Cerebellar nuclear complex (tissue), 1 donor: ENCODE measurements around the gene SUPT20HL2.
"Not testable (repeated sequence)": the region's sequence is repeated elsewhere in the genome, so short reads cannot be mapped to it uniquely, and the experiment has no call there.

Experiments used
- DNase-seq, 2 experiments: peaks; one replicate each; lab custom pipeline; 2025; lab: John Stamatoyannopoulos, UW

SUPT20HL2 gene

DNA sequence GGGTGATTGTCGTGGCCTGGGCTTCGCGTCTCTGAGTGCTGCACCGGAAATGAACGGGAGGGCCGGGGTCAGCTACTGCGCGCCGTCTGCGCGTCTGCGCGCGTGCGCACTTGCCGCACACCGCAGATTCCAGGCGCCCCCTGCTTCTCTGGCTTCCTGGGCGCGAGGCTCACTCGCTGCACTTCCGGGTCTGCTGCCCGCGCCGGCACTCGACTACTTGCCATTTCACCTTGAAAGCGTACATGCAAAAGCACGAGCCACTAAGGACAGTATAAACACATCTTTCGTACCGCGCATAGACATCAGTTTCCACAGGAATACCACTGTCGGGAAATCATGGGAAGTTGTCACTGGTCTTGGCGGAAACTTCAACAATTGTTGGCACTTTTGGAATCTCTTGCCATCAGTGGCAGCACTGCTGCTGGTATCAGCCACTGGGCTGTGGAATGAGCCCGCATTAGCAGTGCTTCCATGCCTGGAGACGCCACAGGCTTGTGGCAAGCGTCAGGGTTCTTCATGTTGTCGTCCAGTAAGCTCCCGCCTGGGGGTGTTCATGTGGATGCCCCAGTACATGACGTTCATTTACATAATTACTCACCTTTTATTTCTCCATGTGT lies at the start of gene SUPT20HL2:
TSS of gene SUPT20HL2 (minus strand) at position 51 of the 617 bp plus-strand sequence. CDS start 754 bp downstream, outside the sequence.
- no peak for DNase-seq

DNA sequence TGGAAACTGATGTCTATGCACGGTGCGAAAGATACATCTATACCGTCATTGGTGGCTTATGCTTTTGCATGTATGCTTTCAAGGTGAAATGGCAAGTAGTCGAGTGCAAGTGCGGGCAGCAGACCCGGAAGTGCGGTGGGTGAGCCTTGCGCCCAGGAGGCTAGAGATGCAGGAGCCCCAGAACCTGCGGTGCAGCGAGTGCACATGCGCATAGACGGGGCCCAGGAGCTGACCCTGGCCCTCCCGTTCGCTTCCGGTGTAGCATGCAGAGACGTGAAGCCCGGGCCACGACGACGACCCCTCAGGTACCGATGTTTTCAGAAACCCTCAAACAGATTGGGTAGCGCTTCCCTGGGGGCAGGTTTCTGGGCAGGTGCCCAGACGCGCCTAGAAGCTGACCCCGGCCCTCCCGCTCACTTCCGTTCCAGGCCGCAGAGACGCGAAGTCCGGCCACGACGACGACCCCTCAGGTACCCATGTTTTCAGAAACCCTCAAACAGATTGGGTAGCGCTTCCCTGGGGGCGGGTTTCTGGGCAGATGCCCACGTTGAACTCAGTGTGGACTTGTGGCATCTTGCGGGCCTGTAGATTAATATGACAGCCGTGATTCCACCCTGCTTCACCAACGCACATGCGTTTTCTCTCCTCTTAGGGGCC lies 48.3 kb upstream of the SUPT20HL2 start:
- DNase-seq = not testable (repeated sequence)

DNA sequence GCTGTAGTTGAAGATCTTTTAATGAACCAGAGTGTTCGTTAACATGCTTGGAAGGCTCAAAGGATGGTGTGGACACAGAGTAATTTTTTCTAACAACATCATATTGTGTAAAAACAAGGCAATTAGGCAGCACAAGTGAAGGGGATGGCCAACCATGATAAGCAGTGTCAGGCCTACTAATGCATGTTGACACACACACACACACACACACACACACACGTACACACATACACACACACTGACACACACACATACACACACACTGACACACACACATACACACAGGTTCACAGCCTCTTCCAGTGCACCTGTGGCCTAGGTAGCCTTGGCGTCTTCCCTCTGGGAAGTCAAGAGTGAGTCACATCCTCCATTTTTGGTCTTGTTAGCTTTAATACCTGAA lies 46.4 kb upstream of the SUPT20HL2 start, which contains the start of gene SUPT20HL1:
TSS of gene SUPT20HL1 (plus strand) at position 368 of the 400 bp plus-strand sequence. CDS start 2,122 bp downstream, outside the sequence.
- DNase-seq = no peak

DNA sequence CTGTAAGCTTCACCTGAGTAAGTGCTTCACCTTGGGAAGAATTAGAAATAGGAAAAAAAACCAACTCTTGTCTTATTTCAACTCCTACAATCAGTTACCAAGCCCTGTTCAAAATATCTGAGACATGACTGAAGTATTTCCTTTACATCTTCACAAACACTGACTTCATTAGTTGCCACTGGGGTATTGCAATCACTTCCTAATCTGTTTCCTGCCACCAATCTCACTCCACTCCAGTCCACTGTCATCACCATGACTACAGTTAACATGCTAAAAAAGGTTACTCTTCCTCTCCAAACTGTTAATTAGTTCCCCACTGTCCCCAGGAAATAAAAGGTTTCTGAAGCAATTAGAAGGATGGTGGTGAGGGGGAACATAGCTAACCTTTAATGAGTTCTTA lies 43.2 kb upstream of the SUPT20HL2 start:
- DNase-seq = no peak

DNA sequence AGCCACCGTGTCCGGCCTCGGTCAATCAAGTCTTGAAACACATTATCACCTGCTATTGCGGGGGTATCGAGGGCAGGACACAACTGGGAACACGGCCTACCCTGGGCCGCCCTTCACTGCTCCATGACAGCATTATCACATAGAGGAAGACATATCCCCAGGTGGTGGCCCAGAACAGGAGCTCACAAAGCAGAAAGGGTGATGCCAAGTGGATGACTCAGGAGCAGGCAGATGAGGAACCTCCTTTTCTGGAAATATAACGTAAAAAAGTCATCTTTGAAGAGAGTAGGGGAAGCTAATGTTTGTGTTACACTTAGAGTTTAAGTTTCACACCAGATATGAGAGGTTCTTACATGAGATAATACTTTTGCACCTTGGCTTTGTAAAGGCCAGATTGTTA lies 41.2 kb upstream of the SUPT20HL2 start:
- no peak for DNase-seq

DNA sequence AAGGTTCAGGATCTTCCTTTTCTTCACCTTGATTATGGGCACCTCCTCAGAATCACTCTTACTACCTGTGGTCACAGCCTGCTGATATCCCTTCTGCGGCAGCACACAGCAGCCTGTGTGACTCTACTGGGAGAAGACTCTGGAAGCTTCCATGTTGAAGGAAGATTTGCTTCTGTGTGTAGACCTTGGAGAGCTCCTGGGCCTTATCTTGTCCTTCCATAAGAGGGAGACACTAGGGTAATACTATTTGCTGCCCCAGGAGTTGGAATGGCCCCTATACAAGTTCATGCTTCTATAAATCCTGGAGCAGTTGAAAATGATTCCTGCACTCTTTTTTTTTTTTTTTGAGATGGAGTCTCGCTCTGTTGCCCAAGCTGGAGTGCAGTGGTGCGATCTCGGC lies 36.3 kb upstream of the SUPT20HL2 start:
- no peak for DNase-seq

DNA sequence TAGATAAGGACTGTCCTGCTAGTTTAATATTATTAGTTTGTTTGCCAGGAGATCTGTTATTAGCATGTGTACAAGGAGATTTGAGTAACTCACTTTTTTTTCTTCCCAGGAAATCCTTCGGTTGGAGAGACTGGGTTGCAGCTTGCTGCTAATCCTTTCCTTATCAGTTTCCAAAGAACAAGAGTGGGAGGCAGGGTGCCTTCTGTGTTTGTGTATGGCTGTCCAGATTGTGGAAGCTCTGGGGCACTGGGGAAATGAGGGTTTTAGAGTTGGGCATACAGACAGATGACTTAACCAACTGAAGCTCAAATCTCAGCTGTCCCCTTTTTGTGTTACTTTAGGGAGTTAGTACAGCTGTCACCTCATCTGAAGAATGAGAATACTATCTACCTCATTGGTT lies 34.0 kb upstream of the SUPT20HL2 start:
- DNase-seq = no peak

DNA sequence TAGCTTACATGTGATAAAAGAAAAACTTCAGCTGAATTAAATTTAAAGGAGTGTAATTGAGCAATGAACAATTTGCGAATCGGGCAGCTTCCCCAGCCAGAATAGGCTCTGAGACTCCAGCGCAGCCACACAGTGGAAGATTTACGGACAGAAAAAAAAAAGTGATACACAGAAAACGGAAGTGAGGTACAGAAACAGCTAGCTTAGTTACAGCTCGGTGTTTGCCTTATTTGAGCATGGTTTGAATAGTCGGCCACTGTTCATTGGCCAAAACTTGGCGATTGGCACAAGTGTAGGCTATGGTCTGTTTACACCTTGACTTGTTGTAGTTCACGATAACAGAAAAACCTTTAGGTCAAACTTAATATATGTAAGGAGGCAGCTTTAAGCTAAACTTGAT lies 29.9 kb upstream of the SUPT20HL2 start:
- DNase-seq = no peak

DNA sequence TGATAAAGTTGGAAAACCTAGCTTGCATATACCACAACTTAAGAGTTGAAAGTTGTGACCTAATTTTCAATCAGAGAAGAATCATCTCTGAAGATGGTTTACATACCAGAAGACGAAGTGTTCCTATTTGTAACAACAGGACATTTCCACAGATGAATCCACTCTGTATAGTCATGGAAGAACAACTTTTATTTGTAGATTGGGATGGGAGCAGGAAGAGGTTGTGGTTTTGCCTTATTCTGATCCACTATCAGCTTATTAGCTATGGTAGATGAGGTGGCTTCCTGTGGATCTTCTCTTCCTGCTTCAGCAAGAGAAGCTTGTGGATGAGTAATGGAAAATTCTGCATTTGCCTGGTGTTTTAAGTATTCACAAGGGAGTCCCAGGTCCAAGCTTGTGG lies 27.9 kb upstream of the SUPT20HL2 start:
- no peak for DNase-seq

DNA sequence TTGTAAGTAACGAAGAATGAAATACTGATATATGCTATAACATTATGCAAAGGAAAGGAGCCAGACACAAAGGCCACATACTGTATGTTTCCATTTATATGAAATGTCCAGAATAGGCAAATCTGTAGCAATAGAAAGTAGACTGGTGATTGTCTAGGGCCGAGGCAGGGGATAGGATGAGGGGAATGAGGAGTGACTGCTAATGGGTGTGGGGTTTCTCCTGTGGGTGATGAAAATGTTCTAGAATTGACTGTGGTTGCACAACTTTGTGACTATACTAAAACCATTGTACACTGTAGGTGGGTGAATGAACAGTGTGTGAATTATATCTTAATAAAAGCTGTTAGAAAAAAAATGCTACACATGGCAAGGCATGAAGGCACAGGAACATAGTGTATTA lies 26.6 kb upstream of the SUPT20HL2 start:
- no peak for DNase-seq

DNA sequence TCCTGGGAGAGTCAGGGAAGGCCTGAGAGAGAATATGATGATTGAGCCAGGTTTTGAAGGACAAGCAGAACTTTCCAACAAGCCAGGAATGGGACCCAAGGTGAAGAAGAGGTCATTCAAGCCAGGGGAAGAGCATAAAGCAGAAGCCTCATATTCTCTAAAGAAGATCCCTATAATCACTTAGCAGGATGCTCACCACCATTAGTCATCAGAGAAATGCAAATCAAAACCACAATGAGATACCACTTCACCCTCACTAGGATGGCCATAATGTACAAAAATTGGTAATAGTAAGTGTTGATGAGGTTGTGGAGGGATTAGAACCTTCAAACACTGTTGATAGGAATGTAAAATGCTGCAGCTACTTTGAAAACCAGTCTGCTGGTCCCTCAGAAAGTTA lies 26.0 kb upstream of the SUPT20HL2 start:
- DNase-seq = no peak

DNA sequence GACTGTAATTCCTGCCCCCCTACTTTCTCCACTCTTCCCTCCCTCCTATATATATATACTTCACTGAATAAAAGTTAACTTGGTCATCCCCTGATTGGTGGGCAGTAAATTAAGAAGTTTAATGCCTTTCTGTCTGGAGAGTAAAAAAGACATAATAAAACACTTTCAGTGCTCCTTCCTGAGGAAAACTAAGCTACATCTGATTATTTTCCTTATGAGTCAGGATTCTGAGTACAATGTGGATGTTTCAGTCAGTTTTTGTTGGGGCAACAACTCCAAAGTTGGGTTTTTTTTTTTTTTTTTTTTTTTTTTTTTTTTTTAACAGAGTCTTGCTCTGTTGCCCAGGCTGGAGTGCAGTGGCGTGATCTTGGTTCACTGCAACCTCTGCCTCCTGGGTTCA lies 22.0 kb upstream of the SUPT20HL2 start:
- DNase-seq = no peak

DNA sequence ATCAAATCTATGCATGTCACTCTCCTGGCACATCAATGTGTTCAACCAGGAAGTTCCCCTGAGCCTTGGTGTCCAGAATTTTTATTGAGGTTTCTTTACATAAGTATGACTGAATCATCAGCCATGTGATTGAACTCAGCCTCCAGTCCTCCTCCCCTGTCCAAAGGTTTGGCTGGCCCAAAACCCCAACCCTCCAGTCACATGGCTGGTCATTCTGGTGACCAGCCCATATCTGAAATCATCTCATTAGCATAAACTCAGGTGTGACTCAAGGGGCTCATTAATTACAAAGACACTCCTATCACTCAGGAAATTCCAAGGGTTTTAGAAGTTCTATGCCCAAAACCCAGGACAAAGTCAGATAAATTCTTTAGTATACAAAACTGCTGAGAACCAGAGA lies 20.6 kb upstream of the SUPT20HL2 start:
- DNase-seq = no peak

DNA sequence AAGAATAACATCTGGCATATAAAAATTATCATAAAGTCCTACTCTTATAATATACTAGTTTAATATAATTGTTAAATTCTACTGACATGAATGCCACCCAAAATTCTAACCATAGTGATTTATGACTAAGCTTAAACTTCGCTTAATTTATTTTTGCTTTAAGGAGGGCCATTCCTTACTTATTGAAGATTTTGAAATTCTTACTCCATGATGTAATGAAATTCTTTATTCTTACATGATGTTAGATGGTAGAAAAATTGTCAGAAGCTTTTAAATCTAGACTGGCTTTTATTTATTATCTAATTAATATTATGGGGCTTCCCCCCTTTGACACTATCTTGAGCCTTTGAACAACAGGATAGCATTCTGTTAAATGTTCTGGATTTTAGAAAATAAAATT lies 19.5 kb upstream of the SUPT20HL2 start:
- DNase-seq = no peak

DNA sequence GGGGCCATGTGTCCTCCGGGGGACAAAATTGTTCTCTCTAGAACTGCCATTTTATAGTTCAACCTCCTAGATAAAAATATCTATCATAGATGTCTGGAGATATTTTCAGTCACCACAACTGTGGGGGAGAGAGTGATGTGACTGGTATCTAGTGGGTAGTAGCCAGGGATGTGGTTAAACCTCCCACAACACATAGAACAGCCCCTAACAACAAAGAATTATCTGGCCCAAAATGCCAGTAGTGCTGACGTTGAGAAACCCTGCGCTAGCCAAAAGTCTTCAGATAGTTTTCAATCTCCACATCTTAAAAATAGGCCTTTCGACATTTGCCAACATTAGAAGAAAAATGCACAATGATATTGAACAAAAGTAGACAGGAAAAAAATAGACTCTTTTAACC lies 19.0 kb upstream of the SUPT20HL2 start:
- no peak for DNase-seq

DNA sequence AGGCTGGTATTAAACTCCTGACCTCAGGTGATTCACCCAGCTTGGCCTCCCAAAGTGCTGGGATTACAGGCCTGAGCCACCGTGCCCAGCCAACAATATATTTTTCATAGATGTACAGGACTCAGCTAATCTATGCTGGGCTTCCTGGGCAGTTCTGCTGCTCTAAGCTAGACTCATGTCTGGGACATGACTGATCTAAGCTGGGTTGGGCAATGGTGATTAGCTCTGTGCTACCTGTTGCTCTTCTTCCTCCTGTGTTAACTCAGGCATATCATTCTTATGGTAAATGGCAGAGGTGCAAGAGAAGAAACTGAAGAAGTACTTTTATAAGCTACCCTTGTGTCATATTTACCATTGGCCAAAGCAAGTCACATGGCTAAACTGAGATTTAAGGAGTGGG lies 11.4 kb upstream of the SUPT20HL2 start:
- DNase-seq = no peak

DNA sequence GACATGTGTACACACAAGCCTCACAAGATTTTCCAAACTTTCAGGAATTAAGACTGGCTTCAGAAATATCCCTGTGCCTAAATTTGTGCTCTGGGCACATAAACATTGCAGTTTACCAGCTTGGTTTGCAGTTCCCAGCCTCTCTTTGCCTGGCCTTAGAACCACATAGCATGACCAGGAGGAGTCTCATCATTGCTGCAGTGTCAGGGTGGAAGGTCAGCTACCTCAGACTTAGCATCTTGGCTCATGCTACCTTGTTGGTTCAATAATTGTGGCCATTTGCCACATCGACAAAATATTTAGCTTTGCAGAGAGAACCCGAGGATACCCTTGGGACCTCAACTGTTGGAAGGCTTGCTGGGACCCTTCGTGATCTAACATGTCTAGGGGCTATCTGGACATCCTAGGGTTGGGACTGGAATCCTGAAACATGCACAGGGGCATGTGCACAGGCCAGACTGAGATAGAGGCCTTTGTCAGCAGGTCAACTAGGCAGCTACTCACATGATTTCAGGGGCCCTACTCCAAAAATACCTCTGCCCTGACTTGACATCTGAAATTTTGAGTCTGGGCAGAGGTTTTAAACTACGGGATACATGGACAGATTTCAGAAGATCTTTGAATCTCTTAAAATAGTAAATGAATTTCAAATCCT lies 8.0 kb upstream of the SUPT20HL2 start:
- no peak for DNase-seq

DNA sequence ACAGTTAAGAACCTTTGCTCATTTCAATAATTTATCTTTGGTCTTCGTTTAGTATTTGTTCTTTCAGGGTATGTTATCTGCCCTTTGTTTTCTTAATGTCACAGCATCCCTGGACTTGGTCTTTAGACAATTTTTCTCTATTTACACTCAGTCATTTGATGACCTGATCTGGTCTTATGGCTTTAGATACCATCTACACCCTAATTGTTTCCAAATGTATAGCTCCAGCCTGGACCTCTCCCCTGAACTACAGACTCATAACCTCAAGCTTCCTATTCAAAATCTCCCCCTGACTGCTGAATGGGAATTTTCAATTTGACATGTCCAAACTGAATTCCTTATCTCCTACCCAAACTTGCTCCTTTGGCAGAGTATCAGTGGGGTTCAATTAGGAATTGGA lies 3.7 kb upstream of the SUPT20HL2 start:
- no peak for DNase-seq

DNA sequence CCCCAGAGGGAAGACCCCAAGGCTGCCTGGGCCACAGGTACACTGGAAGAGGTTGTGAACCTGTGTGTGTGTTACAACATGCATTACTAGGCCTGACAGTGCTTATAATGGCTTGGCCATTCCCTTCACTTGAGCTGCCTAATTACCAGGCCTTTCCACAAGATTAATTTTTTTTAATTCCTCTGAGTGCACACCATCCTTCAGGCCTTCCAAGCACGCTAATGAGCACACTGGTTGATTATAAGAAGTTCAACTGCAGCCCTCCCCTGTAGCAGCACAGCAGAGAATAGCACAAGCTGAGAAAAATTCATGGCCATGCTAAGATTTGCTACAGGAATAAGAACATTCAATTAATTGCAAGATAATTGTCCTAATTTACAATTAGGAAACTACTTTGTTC lies 2.2 kb upstream of the SUPT20HL2 start:
- DNase-seq = no peak

DNA sequence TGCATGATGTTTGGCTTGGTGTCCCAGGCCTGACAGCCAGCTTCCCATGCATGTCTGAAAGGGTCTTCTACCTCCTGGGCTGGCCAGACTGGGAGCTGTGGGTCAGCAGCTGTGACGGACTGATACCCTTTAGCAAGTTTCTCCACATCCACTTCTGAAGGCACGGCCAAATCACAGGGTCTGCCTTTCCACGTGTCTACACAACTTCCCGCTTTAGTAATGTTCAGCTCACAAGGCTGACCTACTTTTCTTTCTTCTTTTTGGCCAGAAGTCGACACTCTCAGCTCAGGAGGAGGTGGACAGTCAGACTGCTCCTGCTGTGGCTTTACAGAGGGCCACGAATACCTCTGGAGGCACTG lies 1.6 kb downstream of the SUPT20HL2 start:
- DNase-seq = not testable (repeated sequence)

DNA sequence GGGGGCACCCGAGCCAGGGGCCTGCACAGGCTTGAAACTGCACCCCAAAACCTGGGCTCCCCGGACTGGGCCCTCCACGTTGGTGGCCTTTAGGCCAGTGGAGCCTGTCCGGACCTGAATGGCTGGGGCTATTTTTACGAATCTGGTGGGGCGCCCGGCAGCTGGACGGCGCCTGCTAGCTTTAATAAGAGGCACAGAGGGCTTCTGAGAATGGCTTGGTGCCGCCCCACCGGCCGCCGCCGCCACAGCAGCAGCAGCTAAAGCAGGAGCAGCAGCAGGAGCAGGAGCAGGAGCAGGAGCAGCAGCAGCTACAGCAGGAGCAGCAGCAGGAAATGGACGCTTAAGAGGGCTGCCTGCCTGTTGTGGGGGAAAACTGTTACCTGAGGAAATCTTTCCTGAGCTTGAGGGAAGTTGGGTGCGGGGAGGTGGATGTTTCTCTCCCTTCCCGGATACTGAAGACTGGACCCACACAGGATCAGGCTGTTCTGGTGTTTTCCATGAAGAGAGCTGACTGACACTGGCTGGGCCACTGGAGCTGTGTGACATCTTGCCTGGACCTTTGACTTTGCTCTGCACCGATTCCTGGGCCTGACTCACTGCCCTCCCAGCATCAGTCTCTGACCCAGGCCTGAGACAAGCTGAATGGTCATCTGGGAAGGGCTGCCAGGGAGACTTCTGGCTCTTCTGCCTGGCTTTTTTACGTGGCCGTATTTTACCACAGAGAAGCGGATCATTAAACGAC lies 2.2 kb downstream of the SUPT20HL2 start:
- DNase-seq = not testable (repeated sequence)

DNA sequence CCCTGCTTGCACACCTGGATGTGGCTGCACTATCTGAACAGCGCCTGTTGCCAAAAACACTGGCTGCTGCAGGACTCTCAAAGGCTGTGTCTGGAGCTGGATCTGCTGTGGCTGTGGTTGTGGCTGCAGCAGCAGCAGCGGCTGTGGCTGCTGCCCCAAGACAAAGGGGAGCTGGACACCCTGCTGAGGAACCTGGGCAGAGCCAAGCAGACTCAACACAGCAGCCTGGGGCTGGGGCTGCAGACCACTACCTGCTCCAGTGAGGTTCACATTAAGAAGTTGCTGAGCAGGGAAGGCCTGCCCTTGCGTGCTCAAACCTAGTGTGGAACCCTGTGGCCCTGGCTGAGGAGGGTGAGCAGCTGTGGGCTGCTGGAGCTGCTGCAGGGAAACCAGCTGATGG lies 3.0 kb downstream of the SUPT20HL2 start:
- not testable (repeated sequence) for DNase-seq
